H1 (cell line): ENCODE measurements around the gene UBASH3B. TPM values are rescaled to one million over a fixed set of nuclear protein-coding genes. Genes with fewer than 3 reads are reported as not detected.

ENCODE experiments used
- CTCF ChIA-PET: fragments of 300-600 bp; sonication (Branson Sonifier 250); formaldehyde crosslinking; loops from one replicate; lab custom pipeline; 2021; ENCODE audit not compliant: partially characterized antibody; lab: Charles Lee
- POLR2A ChIA-PET: fragments of 300-600 bp; sonication (Branson Sonifier 250); formaldehyde crosslinking; loops from one replicate; lab custom pipeline; 2021; ENCODE audit warnings: inconsistent platforms; ENCODE audit not compliant: partially characterized antibody; lab: Charles Lee
- DNase-seq, 2 experiments: peaks; one replicate each; pipeline versions ENCODE4 v3.0.0 to v3.0.0-alpha.2; 2010 to 2022; ENCODE audit warnings: low spot score in 2 of 2, low read depth in 1 of 2, mixed read lengths in 1 of 2
- FAIRE-seq: peaks from 2 replicates; lab custom pipeline; 2011; peaks lifted over from hg19 to GRCh38; lab: Jason Lieb, UNC
- H2AFZ ChIP-seq: 2 replicates; pipeline ENCODE4 v1.8.1; 2012; ENCODE audit warnings: low read length, inconsistent platforms
- H2AK5ac ChIP-seq: 2 replicates; pipeline ENCODE4 v1.6.1; 2013; ENCODE audit warnings: low read depth, low read length
- H2BK120ac ChIP-seq: replicated peaks from 2 replicates; pipeline ENCODE3; 2013; ENCODE audit warnings: low read depth, low read length, inconsistent platforms
- H2BK12ac ChIP-seq: 2 replicates; pipeline ENCODE4 v1.6.1; 2013; ENCODE audit warnings: low read depth, low read length
- H2BK15ac ChIP-seq: 2 replicates; pipeline ENCODE4 v1.6.1; 2013; ENCODE audit warnings: low read length
- H2BK20ac ChIP-seq: 2 replicates; pipeline ENCODE4 v1.6.1; 2013; ENCODE audit warnings: low read length
- H2BK5ac ChIP-seq: 2 replicates; pipeline ENCODE4 v1.6.1; 2013; ENCODE audit warnings: low read depth, low read length
- H3K14ac ChIP-seq: 2 replicates; pipeline ENCODE4 v1.6.1; 2013; ENCODE audit warnings: inconsistent platforms; ENCODE audit not compliant: insufficient read length
- H3K18ac ChIP-seq: 2 replicates; pipeline ENCODE4 v1.6.1; 2013; ENCODE audit warnings: low read length; ENCODE audit errors: extremely low read depth
- H3K23ac ChIP-seq: 2 replicates; pipeline ENCODE4 v1.6.1; 2013; ENCODE audit warnings: inconsistent platforms; ENCODE audit not compliant: insufficient read length
- H3K23me2 ChIP-seq: 2 replicates; pipeline ENCODE4 v1.6.1; 2013; ENCODE audit warnings: low read depth, low read length
- H3K27ac ChIP-seq: 2 replicates; pipeline ENCODE4 v1.6.1; 2011; ENCODE audit warnings: low read depth, low read length, inconsistent platforms
- H3K27me3 ChIP-seq, 4 experiments: replicated peaks in 1 of 4; 1 replicate in 1 of 4; 2 replicates in 3 of 4; pipeline versions ENCODE4 v1.6.1 to v1.8.1; 2011 to 2013; ENCODE audit warnings: low read length in 3 of 4, mild to moderate bottlenecking in 3 of 4, inconsistent platforms in 2 of 4, mixed read lengths in 2 of 4, moderate library complexity in 1 of 4; ENCODE audit not compliant: control insufficient read depth in 3 of 4, insufficient read depth in 3 of 4; ENCODE audit errors: extremely low read depth in 1 of 4
- H3K36me3 ChIP-seq, 4 experiments: 2 replicates each; pipeline versions ENCODE4 v1.6.1 to v1.8.1; 2011 to 2013; ENCODE audit warnings: mild to moderate bottlenecking in 4 of 4, low read length in 3 of 4, moderate library complexity in 2 of 4, control low read depth in 1 of 4, inconsistent platforms in 1 of 4; ENCODE audit not compliant: insufficient read depth in 4 of 4, control insufficient read depth in 2 of 4
- H3K4ac ChIP-seq: replicated peaks from 2 replicates; pipeline ENCODE3; 2013; ENCODE audit warnings: low read length, low read depth, mixed read lengths, inconsistent platforms; ENCODE audit not compliant: insufficient read length
- H3K4me1 ChIP-seq, 4 experiments: replicated peaks in 1 of 4; 1 replicate in 1 of 4; 2 replicates in 3 of 4; pipeline versions ENCODE4 v1.6.1 to v1.8.1; 2011 to 2013; ENCODE audit warnings: low read length in 3 of 4, inconsistent platforms in 2 of 4, mixed read lengths in 1 of 4; ENCODE audit not compliant: insufficient read depth in 4 of 4, control insufficient read depth in 3 of 4
- H3K4me2 ChIP-seq, 2 experiments: 2 replicates each; pipeline versions ENCODE4 v1.6.1 to v1.8.1; 2011 to 2013; ENCODE audit warnings: low read depth in 2 of 2, low read length in 2 of 2, control low read depth in 1 of 2, inconsistent platforms in 1 of 2, mild to moderate bottlenecking in 1 of 2; ENCODE audit not compliant: insufficient read depth in 1 of 2
- H3K4me3 ChIP-seq, 4 experiments: fragments of 200-600, 300-600 bp in 1 of 4; sonication (generic), shearing (Covaris generic), sonication (Bioruptor Twin) in 1 of 4; 2 replicates each; pipeline versions ENCODE4 v1.5.1 to v1.8.1; 2011 to 2016; ENCODE audit warnings: low read length in 4 of 4, low read depth in 3 of 4, control low read depth in 2 of 4, inconsistent platforms in 2 of 4, mild to moderate bottlenecking in 2 of 4, mixed read lengths in 1 of 4, moderate library complexity in 1 of 4; ENCODE audit not compliant: insufficient read depth in 2 of 4; ENCODE audit errors: extremely low read depth in 1 of 4
- H3K56ac ChIP-seq: replicated peaks from 2 replicates; pipeline ENCODE3; 2013; ENCODE audit warnings: low read depth, mild to moderate bottlenecking, mixed read lengths, low read length, inconsistent platforms; ENCODE audit not compliant: insufficient read length
- H3K79me1 ChIP-seq: 2 replicates; pipeline ENCODE4 v1.6.1; 2013; ENCODE audit warnings: low read depth, low read length, control low read depth
- H3K79me2 ChIP-seq, 2 experiments: 2 replicates each; pipeline versions ENCODE4 v1.6.1 to v1.8.1; 2012 to 2013; ENCODE audit warnings: low read length in 2 of 2, mild to moderate bottlenecking in 2 of 2, inconsistent platforms in 1 of 2; ENCODE audit not compliant: insufficient read depth in 2 of 2, control insufficient read depth in 1 of 2
- H3K9ac ChIP-seq, 4 experiments: replicated peaks in 1 of 4; 1 replicate in 1 of 4; 2 replicates in 3 of 4; pipeline versions ENCODE4 v1.6.1 to v1.8.1; 2011 to 2013; ENCODE audit warnings: low read depth in 3 of 4, low read length in 3 of 4, control low read depth in 2 of 4, mild to moderate bottlenecking in 2 of 4, moderate library complexity in 2 of 4, inconsistent platforms in 1 of 4; ENCODE audit errors: extremely low read depth in 1 of 4
- H3K9me3 ChIP-seq, 2 experiments: 2 replicates each; pipeline versions ENCODE4 v1.6.1 to v1.8.1; 2012 to 2013; ENCODE audit warnings: mild to moderate bottlenecking in 2 of 2, moderate library complexity in 2 of 2, control low read depth in 1 of 2, inconsistent platforms in 1 of 2, low read depth in 1 of 2, low read length in 1 of 2, mixed read lengths in 1 of 2; ENCODE audit not compliant: insufficient read depth in 2 of 2
- H4K20me1 ChIP-seq, 2 experiments: replicated peaks in 1 of 2; 2 replicates each; pipeline versions ENCODE3 to v1.8.1; 2011 to 2013; ENCODE audit warnings: inconsistent platforms in 2 of 2, low read length in 2 of 2, mild to moderate bottlenecking in 1 of 2; ENCODE audit not compliant: insufficient read depth in 2 of 2, control insufficient read depth in 1 of 2
- H4K5ac ChIP-seq: 2 replicates; pipeline ENCODE4 v1.6.1; 2013; ENCODE audit warnings: low read length, low read depth, mixed read lengths, inconsistent platforms; ENCODE audit not compliant: insufficient read length
- H4K8ac ChIP-seq: 2 replicates; pipeline ENCODE4 v1.8.0; 2013; ENCODE audit warnings: mild to moderate bottlenecking, moderate library complexity, low read length, inconsistent platforms; ENCODE audit not compliant: insufficient read depth; ENCODE audit errors: extremely low read depth
- H4K91ac ChIP-seq: replicated peaks from 2 replicates; pipeline ENCODE3; 2013; ENCODE audit warnings: low read length, mixed read lengths, inconsistent platforms; ENCODE audit not compliant: insufficient read length
- ASH2L ChIP-seq: fragments of 200-600, 300-600 bp; sonication (generic); IDR thresholded peaks from one replicate; pipeline ENCODE4 v1.7.1; 2017; ENCODE audit warnings: low read length
- CBX8 ChIP-seq: fragments of 300-800, 300-1000 bp; sonication (generic); IDR thresholded peaks from 2 replicates; pipeline ENCODE4 v1.7.1; 2016; ENCODE audit warnings: low read depth, low read length, borderline replicate concordance
- EZH2 ChIP-seq: fragments of 200-600 bp; sonication (generic); IDR thresholded peaks from 2 replicates; pipeline ENCODE4 v1.7.1; 2012; ENCODE audit warnings: low read depth, mild to moderate bottlenecking, moderate library complexity, low read length, inconsistent platforms; ENCODE audit not compliant: severe bottlenecking
- GTF2F1 ChIP-seq: IDR thresholded peaks from 2 replicates; pipeline ENCODE4 v1.6.1; 2012; ENCODE audit warnings: low read depth, low read length, improper control_type of control experiment, borderline replicate concordance
- HDAC2 ChIP-seq, 2 experiments: fragments of 300-600 bp in 1 of 2; sonication (generic) in 1 of 2; IDR thresholded peaks; 2 replicates each; pipeline ENCODE4 v1.6.1; 2011 to 2012; ENCODE audit warnings: low read depth in 2 of 2, low read length in 2 of 2, mild to moderate bottlenecking in 2 of 2, moderate library complexity in 2 of 2, borderline replicate concordance in 1 of 2, inconsistent platforms in 1 of 2
- MAFK ChIP-seq: IDR thresholded peaks from 2 replicates; pipeline ENCODE4 v1.6.1; 2012; ENCODE audit warnings: low read depth, mild to moderate bottlenecking, improper control_type of control experiment, low read length
- WGBS, 2 experiments: shearing (Covaris generic) in 1 of 2; methylation state at CpG; one replicate each; pipeline versions ENCODE4 v1.1.6 to v1.1.7; 2013 to 2015; ENCODE audit warnings: low lambda C conversion rate in 2 of 2, mixed read lengths in 2 of 2, inconsistent platforms in 1 of 2, low coverage in 1 of 2, missing lambda C conversion rate in 1 of 2; ENCODE audit not compliant: insufficient replicate concordance in 2 of 2, insufficient coverage in 1 of 2, insufficient read length in 1 of 2; ENCODE audit errors: extremely low coverage in 1 of 2, missing lambda C conversion rate in 1 of 2; 5-methylcytosine and 5-hydroxymethylcytosine counted together
- polyA plus RNA-seq, 7 experiments: library from polyadenylated mRNA; depleted of rRNA in 3 of 7; stranded (reverse) in 5 of 7; unstranded in 2 of 7; fragments of >200 nt in 5 of 7; fragments of 200-250 nt in 2 of 7; gene quantifications; 1 replicate in 5 of 7; 2 replicates in 1 of 7; 4 replicates in 1 of 7; pipeline versions ENCODE4 v1.2.1 to v1.2.3, GENCODE V29; 2011 to 2013; ENCODE audit warnings: missing spikeins in 2 of 7, mixed read lengths in 2 of 7
- total RNA-seq: library from RNA; stranded (reverse); fragmentation: NEBNext Ultra II Directional; extraction: Animal tissue kit (Norgen Biotek cat#: 25700); gene quantifications from 2 replicates; pipeline ENCODE4 v1.2.1, GENCODE V29; 2021

UBASH3B gene
- total and polyA plus RNA-seq, 2 of the 8 experiments (the other 6 are each of a cell fraction or from before 2014, with no cell fraction given): 7.5 to 9.5 TPM

- no peak overlapping the region for H3K18ac ChIP-seq
- ChIA-PET CTCF (interaction anchor here (0.6 to 24.9 kb wide), 7 partner anchors 9 to 1446 kb away, joined by 3 to 356 read pairs (median 4); no protein-coding TSS in a partner anchor), POLR2A (no interaction called here)
- no peak overlapping the region for H3K4me3 ChIP-seq
- WGBS, 2 experiments: 75% methylated on average over 2 of the region's 2 CpGs; no CpG with 5 or more reads in 1 of the 2 experiments
- H2BK12ac ChIP-seq: no peak overlapping the region
- H3K23ac ChIP-seq: no peak overlapping the region
- H3K36me3 ChIP-seq: no peaks in the 10 kb centered on the region
- no peaks in the 10 kb centered on the region for H3K79me2 ChIP-seq
- H3K4me1 ChIP-seq: peaks cover 0 to 2% (median 0%) of the 10 kb centered on the region in 4 experiments; a peak in 4 of 7 replicates
- no peak overlapping the region for H3K9ac ChIP-seq
- no peaks in the 10 kb centered on the region for H4K20me1 ChIP-seq
- H3K4me2 ChIP-seq: no peak overlapping the region
- H3K23me2 ChIP-seq: no peaks in the 10 kb centered on the region
- H3K79me1 ChIP-seq: no peaks in the 10 kb centered on the region
- H2BK20ac ChIP-seq: no peak overlapping the region
- no peak overlapping the region for H3K27ac ChIP-seq
- H3K9me3 ChIP-seq: no peaks in the 10 kb centered on the region
- FAIRE-seq (no peak), DNase-seq (no peak)
- no peak overlapping the region for H4K91ac ChIP-seq
- no peak overlapping the region for H2AK5ac ChIP-seq
- H2AFZ ChIP-seq: no peak overlapping the region
- no peak overlapping the region for H2BK5ac ChIP-seq
- no peak overlapping the region for H2BK15ac ChIP-seq
- no peak overlapping the region for H2BK120ac ChIP-seq
- no peak overlapping the region for H4K5ac ChIP-seq
- H3K14ac ChIP-seq: no peak overlapping the region
- H3K4ac ChIP-seq: no peak overlapping the region
- H4K8ac ChIP-seq: no peak overlapping the region
- no peaks in the 10 kb centered on the region for H3K27me3 ChIP-seq
- H3K56ac ChIP-seq: no peak overlapping the region
- TF ChIP-seq MAFK (no peak), HDAC2 (IDR thresholded peaks at IDR 0.05; ENCODE audit: borderline replicate concordance in 1 of 2, low read depth in 2 of 2, low read length in 2 of 2) (no peak), EZH2 (no peak), ASH2L (no peak), GTF2F1 (no peak), CBX8 (no peak)
Observed at GRCh38 chr11:122778148-122778547, 122.6 kb downstream of the UBASH3B start.
